ENCODE results near the gene PKNOX2.

PKNOX2 gene

GRCh38 chr11:125327518-125328224 is 163.1 kb downstream of the PKNOX2 start:
- Histone ChIP-seq H3K9me3 (ENCODE audit: insufficient read depth, low read depth, low read length) (no peaks in the 10 kb centered on the region), H3K9ac (ENCODE audit: low read depth, low read length) (no peak overlapping the region), H3K4me1 (ENCODE audit: insufficient read depth, low read length) (peaks cover 5% of the 10 kb centered on the region; the same call in 1 of the 2 replicates), H3K27me3 (ENCODE audit: insufficient read depth, low read length) (no peaks in the 10 kb centered on the region), H3K27ac (ENCODE audit: low read length) (no peak overlapping the region), H3K4me3 (ENCODE audit: low read length) (no peak overlapping the region), H3K36me3 (ENCODE audit: insufficient read depth, low read depth, low read length) (no peaks in the 10 kb centered on the region)

GRCh38 chr11:125328225-125328580 is 163.7 kb downstream of the PKNOX2 start:
- Histone ChIP-seq H3K4me1 (ENCODE audit: insufficient read depth, low read length) (peaks cover 5% of the 10 kb centered on the region; the same call in 1 of the 2 replicates), H3K9me3 (ENCODE audit: insufficient read depth, low read depth, low read length) (no peaks in the 10 kb centered on the region), H3K9ac (ENCODE audit: low read depth, low read length) (no peak overlapping the region), H3K27me3 (ENCODE audit: insufficient read depth, low read length) (no peaks in the 10 kb centered on the region), H3K36me3 (ENCODE audit: insufficient read depth, low read depth, low read length) (no peaks in the 10 kb centered on the region), H3K4me3 (ENCODE audit: low read length) (no peak overlapping the region), H3K27ac (ENCODE audit: low read length) (no peak overlapping the region)

GRCh38 chr11:125329786-125330185 is 165.2 kb downstream of the PKNOX2 start:
- Histone ChIP-seq H3K9ac (ENCODE audit: low read depth, low read length) (no peak overlapping the region), H3K9me3 (ENCODE audit: insufficient read depth, low read depth, low read length) (no peaks in the 10 kb centered on the region), H3K36me3 (ENCODE audit: insufficient read depth, low read depth, low read length) (no peaks in the 10 kb centered on the region), H3K4me3 (ENCODE audit: low read length) (no peak overlapping the region), H3K27ac (ENCODE audit: low read length) (no peak overlapping the region), H3K27me3 (ENCODE audit: insufficient read depth, low read length) (no peaks in the 10 kb centered on the region), H3K4me1 (ENCODE audit: insufficient read depth, low read length) (peaks cover 5% of the 10 kb centered on the region; the same call in 1 of the 2 replicates)

GRCh38 chr11:125330462-125331325 is 166.1 kb downstream of the PKNOX2 start:
- no peaks in the 10 kb centered on the region for H3K36me3 ChIP-seq (ENCODE audit: insufficient read depth, low read depth, low read length)
- no peaks in the 10 kb centered on the region for H3K9me3 ChIP-seq (ENCODE audit: insufficient read depth, low read depth, low read length)
- peaks cover 5% of the 10 kb centered on the region; the same call in 1 of the 2 replicates for H3K4me1 ChIP-seq (ENCODE audit: insufficient read depth, low read length)
- no peak overlapping the region for H3K4me3 ChIP-seq (ENCODE audit: low read length)
- no peak overlapping the region for H3K27ac ChIP-seq (ENCODE audit: low read length)
- H3K27me3 ChIP-seq (ENCODE audit: insufficient read depth, low read length): no peaks in the 10 kb centered on the region
- no peak overlapping the region for H3K9ac ChIP-seq (ENCODE audit: low read depth, low read length)

GRCh38 chr11:125331357-125332035 is 166.9 kb downstream of the PKNOX2 start:
- Histone ChIP-seq H3K36me3 (ENCODE audit: insufficient read depth, low read depth, low read length) (no peaks in the 10 kb centered on the region), H3K9ac (ENCODE audit: low read depth, low read length) (no peak overlapping the region), H3K27me3 (ENCODE audit: insufficient read depth, low read length) (no peaks in the 10 kb centered on the region), H3K4me1 (ENCODE audit: insufficient read depth, low read length) (peaks cover 5% of the 10 kb centered on the region; the same call in 1 of the 2 replicates), H3K27ac (ENCODE audit: low read length) (no peak overlapping the region), H3K9me3 (ENCODE audit: insufficient read depth, low read depth, low read length) (no peaks in the 10 kb centered on the region), H3K4me3 (ENCODE audit: low read length) (no peak overlapping the region)

- Histone ChIP-seq H3K9me3 (ENCODE audit: insufficient read depth, low read depth, low read length) (no peaks in the 10 kb centered on the region), H3K27ac (ENCODE audit: low read length) (no peak overlapping the region), H3K27me3 (ENCODE audit: insufficient read depth, low read length) (no peaks in the 10 kb centered on the region), H3K4me1 (ENCODE audit: insufficient read depth, low read length) (peaks cover 5% of the 10 kb centered on the region; the same call in 1 of the 2 replicates), H3K9ac (ENCODE audit: low read depth, low read length) (no peak overlapping the region), H3K4me3 (ENCODE audit: low read length) (no peak overlapping the region), H3K36me3 (ENCODE audit: insufficient read depth, low read depth, low read length) (no peaks in the 10 kb centered on the region)
These were observed 168.3 kb downstream of the PKNOX2 start for GRCh38 chr11:125332821-125333220.

- no peak overlapping the region for H3K4me3 ChIP-seq (ENCODE audit: low read length)
- 0 out of 2 replicates have a peak, but pooled peaks cover 6% of the 10 kb centered on the region for H3K27me3 ChIP-seq (ENCODE audit: insufficient read depth, low read length)
- no peaks in the 10 kb centered on the region for H3K36me3 ChIP-seq (ENCODE audit: insufficient read depth, low read depth, low read length)
- H3K27ac ChIP-seq (ENCODE audit: low read length): no peak overlapping the region
- no peaks in the 10 kb centered on the region for H3K9me3 ChIP-seq (ENCODE audit: insufficient read depth, low read depth, low read length)
- no peak overlapping the region for H3K9ac ChIP-seq (ENCODE audit: low read depth, low read length)
- peaks cover 5% of the 10 kb centered on the region; the same call in 1 of the 2 replicates for H3K4me1 ChIP-seq (ENCODE audit: insufficient read depth, low read length)
These were observed 169.0 kb downstream of the PKNOX2 start for GRCh38 chr11:125333354-125334073.

- Histone ChIP-seq H3K9me3 (ENCODE audit: insufficient read depth, low read depth, low read length) (no peaks in the 10 kb centered on the region), H3K4me3 (ENCODE audit: low read length) (no peak overlapping the region), H3K27ac (ENCODE audit: low read length) (no peak overlapping the region), H3K36me3 (ENCODE audit: insufficient read depth, low read depth, low read length) (no peaks in the 10 kb centered on the region), H3K4me1 (ENCODE audit: insufficient read depth, low read length) (peaks cover 5% of the 10 kb centered on the region; the same call in 1 of the 2 replicates), H3K9ac (ENCODE audit: low read depth, low read length) (no peak overlapping the region), H3K27me3 (ENCODE audit: insufficient read depth, low read length) (0 out of 2 replicates have a peak, but pooled peaks cover 8% of the 10 kb centered on the region)
These were observed 170.6 kb downstream of the PKNOX2 start for GRCh38 chr11:125335106-125335505.

- peaks cover 8% of the 10 kb centered on the region; the same call in 1 of the 2 replicates for H3K27me3 ChIP-seq (ENCODE audit: insufficient read depth, low read length)
- H3K4me3 ChIP-seq (ENCODE audit: low read length): no peak overlapping the region
- H3K4me1 ChIP-seq (ENCODE audit: insufficient read depth, low read length): peaks cover 8% of the 10 kb centered on the region; the same call in 1 of the 2 replicates
- no peak overlapping the region for H3K27ac ChIP-seq (ENCODE audit: low read length)
- H3K36me3 ChIP-seq (ENCODE audit: insufficient read depth, low read depth, low read length): no peaks in the 10 kb centered on the region
- H3K9me3 ChIP-seq (ENCODE audit: insufficient read depth, low read depth, low read length): no peaks in the 10 kb centered on the region
- no peak overlapping the region for H3K9ac ChIP-seq (ENCODE audit: low read depth, low read length)
These were observed 173.6 kb downstream of the PKNOX2 start for GRCh38 chr11:125337836-125338834.

All from iPS-20b (cell line).